HepG2 (cell line): ENCODE measurements around the gene PSMB3. TPM values are rescaled to one million over a fixed set of nuclear protein-coding genes. Genes with fewer than 3 reads are reported as not detected.

Experiments
- DR1 ChIP-seq: sonication (generic); formaldehyde crosslinking; IDR thresholded peaks from 2 replicates; pipeline ENCODE4 v1.8.0; 2021; ENCODE audit warnings: mild to moderate bottlenecking, missing genetic modification reagents, inconsistent platforms
- EZH2 ChIP-seq: conservative IDR thresholded peaks from 2 replicates; pipeline ENCODE4 v1.6.1; 2012; ENCODE audit warnings: mild to moderate bottlenecking, low read depth, low read length, moderate library complexity
- FOXP1 ChIP-seq, 2 experiments: fragments of 450-650 bp in 1 of 2; IDR thresholded peaks; 2 replicates each; pipeline ENCODE4 v1.6.1; 2017 to 2018; ENCODE audit warnings: antibody characterized with exemption in 1 of 2
- GATA4 ChIP-seq: sonication (generic); IDR thresholded peaks from 2 replicates; pipeline ENCODE4 v1.6.1; 2016; ENCODE audit warnings: antibody characterized with exemption, low read depth, borderline replicate concordance
- GATAD2A ChIP-seq: IDR thresholded peaks from 2 replicates; pipeline ENCODE4 v1.6.1; 2016
- HMG20A ChIP-seq: IDR thresholded peaks from 2 replicates; pipeline ENCODE4 v1.6.1; 2016; ENCODE audit warnings: borderline replicate concordance
- IKZF1 ChIP-seq: fragments of 450-650 bp; IDR thresholded peaks from 2 replicates; pipeline ENCODE4 v1.7.1; 2016
- KAT7 ChIP-seq: IDR thresholded peaks from 2 replicates; pipeline ENCODE4 v1.6.1; 2018; ENCODE audit warnings: borderline replicate concordance, missing compliant biosample characterization
- KLF11 ChIP-seq: IDR thresholded peaks from 2 replicates; pipeline ENCODE4 v1.6.1; 2016; ENCODE audit warnings: missing compliant biosample characterization
- MEIS2 ChIP-seq: sonication (generic); formaldehyde crosslinking; IDR thresholded peaks from 2 replicates; pipeline ENCODE4 v1.9.0; 2021; ENCODE audit warnings: mild to moderate bottlenecking, missing genetic modification reagents
- MZF1 ChIP-seq: sonication (generic); formaldehyde crosslinking; IDR thresholded peaks from 2 replicates; pipeline ENCODE4 v1.8.1; 2023; ENCODE audit warnings: mild to moderate bottlenecking, missing genetic modification reagents, borderline replicate concordance
- NFE2L1 ChIP-seq: sonication (generic); formaldehyde crosslinking; IDR thresholded peaks from 2 replicates; pipeline ENCODE4 v1.4.0; 2020; ENCODE audit warnings: missing genetic modification reagents, mild to moderate bottlenecking, borderline replicate concordance
- SAFB2 ChIP-seq: sonication (generic); formaldehyde crosslinking; IDR thresholded peaks from 2 replicates; pipeline ENCODE4 v1.5.1; 2020; ENCODE audit warnings: missing genetic modification reagents, low read depth, mild to moderate bottlenecking, borderline replicate concordance
- SIX4 ChIP-seq: sonication (generic); formaldehyde crosslinking; IDR thresholded peaks from 2 replicates; pipeline ENCODE4 v1.4.0; 2020; ENCODE audit warnings: missing genetic modification reagents
- SP1 ChIP-seq, 2 experiments: fragments of 450-650 bp in 1 of 2; sonication (generic) in 1 of 2; formaldehyde crosslinking in 1 of 2; IDR thresholded peaks; 2 replicates each; pipeline versions ENCODE4 v1.4.0 to v1.6.1; 2016 to 2020; ENCODE audit warnings: missing genetic modification reagents in 1 of 2
- TBP ChIP-seq: sonication (generic); formaldehyde crosslinking; IDR thresholded peaks from 2 replicates; pipeline ENCODE4 v1.5.0; 2020; ENCODE audit warnings: missing genetic modification reagents
- TBX3 ChIP-seq: fragments of 450-650 bp; IDR thresholded peaks from 2 replicates; pipeline ENCODE4 v1.6.1; 2017; ENCODE audit warnings: antibody characterized with exemption, mild to moderate bottlenecking, inconsistent platforms, borderline replicate concordance
- U2AF1 ChIP-seq: fragments of 200-400 bp; formaldehyde crosslinking; optimal IDR thresholded peaks from 2 replicates; pipeline ENCODE3; 2017; ENCODE audit warnings: mild to moderate bottlenecking, low read depth, low read length
- YEATS4 ChIP-seq: sonication (generic); formaldehyde crosslinking; IDR thresholded peaks from 2 replicates; pipeline ENCODE4 v1.4.0; 2020; ENCODE audit warnings: missing genetic modification reagents, borderline replicate concordance
- ZNF205 ChIP-seq: IDR thresholded peaks from 2 replicates; pipeline ENCODE4 v1.6.1; 2018; ENCODE audit warnings: missing biosample characterization, missing genetic modification reagents
- ZNF326 ChIP-seq: sonication (generic); formaldehyde crosslinking; IDR thresholded peaks from 2 replicates; pipeline ENCODE4 v1.4.0; 2020; ENCODE audit warnings: missing genetic modification reagents, borderline replicate concordance
- ZNF337 ChIP-seq: sonication (generic); formaldehyde crosslinking; IDR thresholded peaks from 2 replicates; pipeline ENCODE4 v1.5.1; 2020; ENCODE audit warnings: missing genetic modification reagents, low read depth, mild to moderate bottlenecking, borderline replicate concordance
- ZNF446 ChIP-seq: sonication (generic); formaldehyde crosslinking; IDR thresholded peaks from 2 replicates; pipeline ENCODE4 v1.5.0; 2020; ENCODE audit warnings: mild to moderate bottlenecking, missing genetic modification reagents
- ZNF496 ChIP-seq: sonication (generic); formaldehyde crosslinking; IDR thresholded peaks from 2 replicates; pipeline ENCODE4 v1.8.1; 2023; ENCODE audit warnings: mild to moderate bottlenecking, moderate library complexity, missing genetic modification reagents; ENCODE audit not compliant: insufficient replicate concordance
- ZNF550 ChIP-seq: sonication (generic); formaldehyde crosslinking; IDR thresholded peaks from 2 replicates; pipeline ENCODE4 v1.4.0; 2020; ENCODE audit warnings: mild to moderate bottlenecking, missing genetic modification reagents, borderline replicate concordance
- ZNF572 ChIP-seq: sonication (generic); formaldehyde crosslinking; IDR thresholded peaks from 2 replicates; pipeline ENCODE4 v1.5.1; 2020; ENCODE audit warnings: mild to moderate bottlenecking, missing genetic modification reagents
- ZNF772 ChIP-seq: sonication (generic); formaldehyde crosslinking; IDR thresholded peaks from 2 replicates; pipeline ENCODE4 v1.5.0; 2020; ENCODE audit warnings: mild to moderate bottlenecking, missing genetic modification reagents
- ZNF790 ChIP-seq: sonication (generic); formaldehyde crosslinking; IDR thresholded peaks from 2 replicates; pipeline ENCODE4 v1.8.0; 2022; ENCODE audit warnings: missing genetic modification reagents, mild to moderate bottlenecking, borderline replicate concordance
- ZSCAN9 ChIP-seq: IDR thresholded peaks from 2 replicates; pipeline ENCODE4 v1.6.1; 2016; ENCODE audit warnings: borderline replicate concordance
- polyA plus RNA-seq, 8 experiments: library from polyadenylated mRNA; depleted of rRNA in 3 of 8; stranded (reverse) in 7 of 8; unstranded in 1 of 8; fragments of >200 nt; fragmentation: Illumina TruSeq in 4 of 8; extraction: Trizol in 4 of 8; gene quantifications; 2 replicates each; pipeline versions ENCODE4 v1.2.1 to v1.2.3, GENCODE V29; 2011 to 2016; ENCODE audit warnings: low read depth in 4 of 8, missing spikeins in 1 of 8, mixed read lengths in 1 of 8; ENCODE audit not compliant: insufficient read depth in 1 of 8
- total RNA-seq, 5 experiments: library from RNA; depleted of rRNA; stranded (reverse); fragments of >200 nt; fragmentation: Illumina TruSeq; extraction: Trizol; gene quantifications; 2 replicates each; pipeline ENCODE4 v1.2.3, GENCODE V29; 2016; ENCODE audit warnings: low read depth in 1 of 5
- TF ChIP-seq, protein P1 (sequence below): sonication (generic); formaldehyde crosslinking; IDR thresholded peaks from 2 replicates; pipeline ENCODE4 v1.4.0; 2020; ENCODE audit warnings: mild to moderate bottlenecking, missing genetic modification reagents
- TF ChIP-seq, protein P2 (sequence below): sonication (generic); formaldehyde crosslinking; IDR thresholded peaks from 2 replicates; pipeline ENCODE4 v1.4.0; 2020; ENCODE audit warnings: missing genetic modification reagents

Gene PSMB3
- total and polyA plus RNA-seq, 2 of the 13 experiments (the other 11 are each of a cell fraction or from before 2014, with no cell fraction given) = 366 to 517 TPM

DNA sequence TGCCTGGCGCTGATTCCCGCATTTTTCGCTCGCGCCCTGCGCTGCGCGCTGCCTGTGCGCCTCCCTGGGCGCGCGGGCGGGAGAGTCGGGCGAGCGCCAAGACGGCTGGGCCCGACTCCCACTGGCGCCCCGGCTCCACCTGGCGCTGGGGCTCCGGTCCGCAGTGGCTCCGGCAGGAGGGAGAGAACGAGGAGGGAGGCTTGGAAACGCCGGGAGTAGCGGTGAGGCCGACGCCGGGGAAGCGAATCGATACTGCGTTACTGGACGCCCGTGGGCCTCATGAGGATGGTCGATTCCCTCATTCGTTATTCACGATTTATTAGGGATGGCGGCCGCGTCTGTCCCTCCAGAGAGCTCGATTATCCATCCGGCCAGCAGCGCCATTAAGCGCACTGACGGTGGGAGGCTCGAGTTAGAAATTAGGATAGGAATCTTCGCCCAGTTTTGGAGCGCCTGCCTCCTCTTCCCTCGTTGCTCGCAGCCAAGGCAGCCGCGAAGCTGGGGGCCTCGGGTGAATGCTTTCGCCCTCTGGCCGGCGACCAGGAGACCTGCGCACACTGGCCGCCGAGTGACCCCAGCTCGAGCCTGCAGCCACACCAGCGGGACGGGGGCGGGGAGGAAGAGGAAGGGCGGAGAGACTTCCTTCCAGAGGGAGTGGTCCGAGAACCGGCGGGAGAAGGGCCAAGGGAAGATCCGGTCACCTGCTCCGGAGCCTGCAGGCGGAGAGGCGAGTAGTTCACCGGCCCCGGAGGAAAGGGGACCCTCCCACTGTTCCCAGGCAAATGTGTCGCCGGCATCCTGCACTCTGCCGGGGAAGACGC lies 3.1 kb upstream of the PSMB3 start (continued):
- TF ChIP-seq ZNF337 (CRISPR knock-in tag) = no peak
- peak; percentile 31; the same call in 1 of the 2 replicates for TF ChIP-seq MEIS2
- TF ChIP-seq IKZF1 = no peak
- no peak for TF ChIP-seq SP1 (IDR thresholded peaks at IDR 0.05)
- TF ChIP-seq SP1 (CRISPR knock-in tag; IDR thresholded peaks at IDR 0.05) = no peak
- TF ChIP-seq EZH2 = no peak
- TF ChIP-seq ZNF205 (CRISPR knock-in tag) = 0 out of 2 replicates have a peak, but pooled peaks have one; percentile 38
- TF ChIP-seq, protein P1, sequence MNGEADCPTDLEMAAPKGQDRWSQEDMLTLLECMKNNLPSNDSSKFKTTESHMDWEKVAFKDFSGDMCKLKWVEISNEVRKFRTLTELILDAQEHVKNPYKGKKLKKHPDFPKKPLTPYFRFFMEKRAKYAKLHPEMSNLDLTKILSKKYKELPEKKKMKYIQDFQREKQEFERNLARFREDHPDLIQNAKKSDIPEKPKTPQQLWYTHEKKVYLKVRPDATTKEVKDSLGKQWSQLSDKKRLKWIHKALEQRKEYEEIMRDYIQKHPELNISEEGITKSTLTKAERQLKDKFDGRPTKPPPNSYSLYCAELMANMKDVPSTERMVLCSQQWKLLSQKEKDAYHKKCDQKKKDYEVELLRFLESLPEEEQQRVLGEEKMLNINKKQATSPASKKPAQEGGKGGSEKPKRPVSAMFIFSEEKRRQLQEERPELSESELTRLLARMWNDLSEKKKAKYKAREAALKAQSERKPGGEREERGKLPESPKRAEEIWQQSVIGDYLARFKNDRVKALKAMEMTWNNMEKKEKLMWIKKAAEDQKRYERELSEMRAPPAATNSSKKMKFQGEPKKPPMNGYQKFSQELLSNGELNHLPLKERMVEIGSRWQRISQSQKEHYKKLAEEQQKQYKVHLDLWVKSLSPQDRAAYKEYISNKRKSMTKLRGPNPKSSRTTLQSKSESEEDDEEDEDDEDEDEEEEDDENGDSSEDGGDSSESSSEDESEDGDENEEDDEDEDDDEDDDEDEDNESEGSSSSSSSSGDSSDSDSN (CRISPR knock-in tag) = peak; percentile 97
- no peak; the same call in 1 of the 2 replicates for TF ChIP-seq ZSCAN9 (CRISPR knock-in tag)
- TF ChIP-seq, protein P2, sequence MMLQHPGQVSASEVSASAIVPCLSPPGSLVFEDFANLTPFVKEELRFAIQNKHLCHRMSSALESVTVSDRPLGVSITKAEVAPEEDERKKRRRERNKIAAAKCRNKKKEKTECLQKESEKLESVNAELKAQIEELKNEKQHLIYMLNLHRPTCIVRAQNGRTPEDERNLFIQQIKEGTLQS = no peak
- no peak for TF ChIP-seq MZF1 (CRISPR knock-in tag)
- TF ChIP-seq ZNF326 (CRISPR knock-in tag) = 0 out of 2 replicates have a peak, but pooled peaks have one; percentile 57
- TF ChIP-seq YEATS4 (CRISPR knock-in tag) = no peak
- TF ChIP-seq KLF11 (CRISPR knock-in tag) = peak; percentile 85; the same call in 1 of the 2 replicates
- no peak for TF ChIP-seq ZNF572
- TF ChIP-seq HMG20A = no peak
- peak; percentile 80; the same call in 1 of the 2 replicates for TF ChIP-seq ZNF446 (CRISPR knock-in tag)
- no peak for TF ChIP-seq ZNF496 (CRISPR knock-in tag)
- TF ChIP-seq U2AF1 = peak; percentile 48
- peak; percentile 36; the same call in 1 of the 2 replicates for TF ChIP-seq GATAD2A
- no peak for TF ChIP-seq ZNF550 (CRISPR knock-in tag)
- no peak; the same call in 1 of the 2 replicates for TF ChIP-seq SIX4 (CRISPR knock-in tag)
- peak; percentile 24 for TF ChIP-seq SAFB2
- TF ChIP-seq TBP (CRISPR knock-in tag) = no peak; the same call in 1 of the 2 replicates
- no peak for TF ChIP-seq TBX3
- no peak for TF ChIP-seq ZNF790 (CRISPR knock-in tag)
- TF ChIP-seq KAT7 (CRISPR knock-in tag) = no peak
- TF ChIP-seq FOXP1 (IDR thresholded peaks at IDR 0.05) = no peak
- TF ChIP-seq FOXP1 (CRISPR knock-in tag; IDR thresholded peaks at IDR 0.05) = no peak
- peak; percentile 89 for TF ChIP-seq DR1 (CRISPR knock-in tag)
- TF ChIP-seq ZNF772 (CRISPR knock-in tag) = peak; percentile 55
- TF ChIP-seq GATA4 = peak; percentile 76
- 0 out of 2 replicates have a peak, but pooled peaks have one; percentile 61 for TF ChIP-seq NFE2L1 (CRISPR knock-in tag)
